ENCODE measurements around the gene KRT86. TPM values are rescaled to one million over a fixed set of nuclear protein-coding genes. Genes with fewer than 3 reads are reported as not detected.
"Not testable (repeated sequence)": the region's sequence is repeated elsewhere in the genome, so short reads cannot be mapped to it uniquely, and the experiment has no call there.

Gene KRT86
- total RNA-seq, 2 donors from 2014 or later, result not detected

DNA sequence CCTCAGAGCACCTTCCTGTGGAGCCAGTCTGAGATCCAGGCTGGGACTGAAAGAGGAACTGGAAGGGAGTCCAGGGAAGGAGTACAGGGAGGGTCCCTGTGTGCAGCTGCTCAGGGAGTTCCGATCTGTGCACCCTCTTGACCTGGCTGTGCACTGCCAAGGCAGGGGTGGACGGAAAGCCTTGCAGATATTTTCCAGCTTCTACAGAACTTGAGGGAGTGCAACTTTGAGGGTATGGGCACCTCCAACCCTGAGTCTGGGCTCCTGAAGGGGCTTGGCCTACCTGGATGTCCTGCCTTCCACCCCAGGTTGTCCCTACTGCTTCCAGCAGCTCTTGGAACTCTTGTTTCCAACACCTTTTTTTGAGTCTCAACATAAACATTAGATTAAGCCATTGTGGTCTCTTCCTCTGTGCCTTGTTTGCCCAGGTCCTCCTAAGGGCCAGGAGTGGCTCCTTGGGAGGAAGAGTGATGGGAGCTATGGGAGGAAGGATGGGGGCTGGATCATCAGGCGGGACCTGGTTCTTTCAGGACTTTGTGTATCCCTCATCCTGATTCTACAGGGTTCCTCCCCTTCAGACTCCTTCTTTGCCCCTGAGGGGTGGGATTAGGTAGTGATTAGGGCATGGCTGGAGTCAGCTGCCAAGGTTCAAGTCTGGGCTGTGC, 37.9 kb upstream of the KRT86 start:
- intact Hi-C loops (cut with DNase I), result no loop called here

DNA sequence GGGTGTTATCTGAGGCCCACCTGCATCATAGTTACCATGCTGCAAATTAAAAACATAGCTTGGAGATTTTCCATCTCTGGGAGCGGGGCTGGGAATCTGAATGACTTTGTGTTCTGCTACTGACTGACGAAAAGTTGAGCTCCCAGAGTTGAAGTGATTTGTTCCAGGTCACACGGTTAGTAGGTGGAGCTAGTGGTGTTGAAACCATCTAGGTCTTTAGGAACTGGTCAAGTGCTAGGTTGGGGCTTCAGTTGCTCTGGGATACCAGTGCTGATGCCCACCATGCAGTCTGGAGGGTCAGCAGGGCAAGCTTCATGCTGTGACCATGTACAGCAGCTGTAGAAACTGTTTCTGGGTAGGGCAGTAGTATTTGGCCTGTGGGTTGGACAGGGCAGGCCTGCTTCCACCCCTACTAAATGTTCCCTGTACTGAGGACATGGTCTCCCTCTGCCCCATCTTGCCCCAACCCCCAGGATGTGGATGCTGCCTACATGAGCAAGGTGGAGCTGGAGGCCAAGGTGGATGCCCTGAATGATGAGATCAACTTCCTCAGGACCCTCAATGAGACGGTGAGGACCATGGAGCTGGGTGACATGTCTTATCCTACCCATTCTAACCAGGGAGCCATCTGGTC, 36.1 kb upstream of the KRT86 start:
- DNase-seq, result no peak
- ATAC-seq, result no peak
- intact Hi-C loops (cut with DNase I), result no loop called here

More for the DNA sequence above, 37.9 kb upstream of the KRT86 start:
- DNase-seq (no peak), ATAC-seq (no peak)

GRCh38 chr12:52238916-52239646, 35.4 kb upstream of the KRT86 start:
- ATAC-seq, result no peak
- DNase-seq, result no peak
- intact Hi-C loops (cut with DNase I), result no loop called here

DNA sequence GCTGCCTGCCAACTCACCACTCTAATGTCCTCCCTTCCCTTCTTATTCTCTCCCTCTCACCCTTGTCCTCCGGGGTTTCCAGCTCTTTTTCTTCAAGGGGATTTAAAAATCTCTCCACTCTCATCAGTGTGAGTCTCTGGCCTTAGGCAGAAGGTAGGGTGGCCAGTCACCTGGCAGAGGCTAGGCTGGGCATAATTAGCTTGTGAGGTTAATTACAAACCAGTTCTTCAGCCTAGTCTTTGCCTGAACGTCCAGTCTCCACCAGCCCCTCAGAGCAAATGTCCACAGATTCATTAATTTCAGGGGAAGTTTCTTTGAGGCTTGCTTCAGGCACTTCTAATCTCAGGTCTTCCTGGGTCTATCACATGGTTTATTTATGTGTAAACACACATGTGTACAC, 34.7 kb upstream of the KRT86 start:
- DNase-seq, result no peak
- intact Hi-C loops (cut with DNase I), result no loop called here
- ATAC-seq, result no peak

GRCh38 chr12:52240247-52240646, 34.2 kb upstream of the KRT86 start:
- ATAC-seq; intact Hi-C loops (cut with DNase I); DNase-seq: not testable (repeated sequence)

- DNase-seq, result no peak
- intact Hi-C loops (cut with DNase I), result no loop called here
- no peak for ATAC-seq
These were observed 33.1 kb upstream of the KRT86 start for GRCh38 chr12:52241205-52241842.

- ATAC-seq (no peak), DNase-seq (no peak)
- intact Hi-C loops (cut with DNase I), result no loop called here
These were observed 31.8 kb upstream of the KRT86 start for GRCh38 chr12:52242442-52243258.

DNA sequence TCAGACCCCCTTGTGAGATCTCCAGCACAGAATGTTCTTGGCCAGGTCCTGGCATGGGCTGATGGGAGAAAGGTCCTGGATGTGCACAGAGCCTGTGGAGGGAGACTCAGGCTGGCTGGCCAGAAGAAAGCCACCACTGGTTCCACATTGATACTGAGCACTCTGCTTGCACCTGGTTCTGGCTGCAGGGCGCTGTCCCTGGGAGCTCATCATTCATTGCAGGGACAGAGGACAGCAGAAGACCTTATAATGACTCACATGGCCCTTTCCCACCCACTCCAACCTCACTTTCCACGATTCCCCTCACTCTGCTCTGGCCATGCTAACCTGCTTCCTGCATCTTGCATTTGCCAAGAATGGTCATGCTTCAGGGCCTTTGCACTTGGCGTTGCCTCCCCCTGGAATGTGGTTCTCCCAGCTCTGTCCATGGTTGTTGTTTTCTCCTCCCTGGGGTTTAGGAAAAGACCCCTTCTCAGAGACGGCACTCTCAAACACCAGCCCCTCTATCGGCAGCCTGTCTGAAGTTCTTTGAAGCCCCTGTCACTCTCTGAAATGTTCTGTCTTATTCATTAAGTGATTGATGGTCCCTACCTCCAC, 31.1 kb upstream of the KRT86 start:
- no peak for ATAC-seq
- DNase-seq, result no peak
- intact Hi-C loops (cut with DNase I), result no loop called here

GRCh38 chr12:52243856-52244614, 30.4 kb upstream of the KRT86 start:
- intact Hi-C loops (cut with DNase I), result no loop called here
- DNase-seq, result peak; percentile 84
- ATAC-seq, result peak; percentile 75 to 90

DNA sequence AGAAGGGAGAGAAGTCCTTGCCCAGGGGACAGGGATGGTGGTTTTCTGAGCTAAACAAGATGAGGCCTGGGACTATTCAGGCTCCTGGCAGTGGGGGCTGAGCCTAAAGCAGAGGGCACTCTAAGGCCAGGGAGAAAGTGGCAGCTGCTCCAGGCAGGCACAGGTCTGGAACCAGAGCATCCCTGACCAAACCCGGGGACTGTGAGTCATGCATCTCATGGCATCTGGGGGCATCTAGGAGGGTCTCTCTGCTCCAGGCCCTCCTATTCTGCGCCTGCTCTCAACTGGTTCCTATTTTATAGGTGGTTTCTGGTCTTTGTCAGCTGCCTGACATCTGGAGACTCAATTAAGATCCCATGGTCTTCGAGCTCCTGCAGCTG, 29.8 kb upstream of the KRT86 start:
- DNase-seq (no peak), ATAC-seq (no peak)
- intact Hi-C loops (cut with DNase I), result no loop called here

- ATAC-seq (no peak), DNase-seq (no peak)
- intact Hi-C loops (cut with DNase I), result no loop called here
These were observed 29.0 kb upstream of the KRT86 start for GRCh38 chr12:52245259-52245961.

GRCh38 chr12:52245962-52246569, 28.4 kb upstream of the KRT86 start:
- ATAC-seq (no peak), DNase-seq (no peak)
- intact Hi-C loops (cut with DNase I), result no loop called here

DNA sequence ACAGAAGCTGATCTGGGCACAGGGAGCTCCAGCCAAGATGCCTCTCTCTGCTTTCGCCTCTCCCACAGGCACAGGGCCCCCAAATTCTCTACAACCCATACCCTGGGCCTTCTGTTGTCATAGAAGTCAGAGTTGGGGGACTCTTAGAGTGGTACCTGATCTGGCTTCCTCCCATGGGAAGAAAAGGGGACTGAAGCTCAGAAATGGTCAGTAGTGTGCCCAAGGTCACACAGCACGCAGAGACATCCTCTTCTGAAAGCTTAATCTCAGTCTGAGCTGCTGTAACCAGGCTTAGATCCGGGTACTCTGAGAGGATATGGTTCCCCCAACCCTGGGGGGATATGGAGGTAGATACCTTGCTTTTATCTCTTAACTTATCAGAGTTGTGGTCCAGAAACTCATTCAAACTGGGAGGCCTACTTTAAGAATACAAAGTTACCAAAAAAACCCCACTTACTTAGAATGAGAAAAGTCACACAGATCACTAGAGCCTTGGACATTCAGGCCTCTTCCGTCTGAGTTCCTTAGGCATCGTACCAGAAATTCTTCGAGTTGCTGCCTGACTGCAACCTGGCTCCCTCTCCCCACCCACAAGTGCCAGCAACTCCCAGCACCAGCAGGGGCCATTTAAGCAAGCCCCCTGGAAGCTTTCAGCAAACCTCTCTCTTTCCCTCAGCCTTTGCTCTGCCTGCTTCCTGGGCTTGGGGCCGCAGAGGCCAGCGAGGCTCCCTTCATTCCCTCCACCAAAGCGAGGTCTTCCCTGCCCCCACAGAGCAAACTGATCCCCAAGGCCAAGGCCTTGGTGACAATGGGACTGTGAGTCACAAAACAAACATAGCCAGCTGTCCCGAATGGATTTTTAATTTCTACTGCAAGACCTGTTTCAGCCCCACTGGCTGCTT, 27.5 kb upstream of the KRT86 start:
- intact Hi-C loops (cut with DNase I), result no loop called here
- DNase-seq, result no peak
- ATAC-seq, result no peak

GRCh38 chr12:52247622-52248540, 26.6 kb upstream of the KRT86 start:
- no peak for ATAC-seq

More at GRCh38 chr12:52247622-52248540, 26.6 kb upstream of the KRT86 start:
- intact Hi-C loops (cut with DNase I), result no loop called here
- DNase-seq, result no peak
